ENCODE data around the gene WDR90.

- no peak for TF ChIP-seq CTCF (IDR thresholded peaks at IDR 0.05 in 4 of 5, conservative IDR thresholded peaks at IDR 0.05 in 1 of 5)
- peak; percentile 53 to 60 for TF ChIP-seq POLR2A (IDR thresholded peaks at IDR 0.05)
Measured at GRCh38 chr16:684071-684794, 35.1 kb downstream of the WDR90 start, which contains the start of gene JMJD8.
